ENCODE results near the gene FOXK2. TPM values are rescaled to one million over a fixed set of nuclear protein-coding genes. Genes with fewer than 3 reads are reported as not detected.

FOXK2 gene
- total RNA-seq, 1 experiment from 2014 or later: 72.0 TPM

DNA sequence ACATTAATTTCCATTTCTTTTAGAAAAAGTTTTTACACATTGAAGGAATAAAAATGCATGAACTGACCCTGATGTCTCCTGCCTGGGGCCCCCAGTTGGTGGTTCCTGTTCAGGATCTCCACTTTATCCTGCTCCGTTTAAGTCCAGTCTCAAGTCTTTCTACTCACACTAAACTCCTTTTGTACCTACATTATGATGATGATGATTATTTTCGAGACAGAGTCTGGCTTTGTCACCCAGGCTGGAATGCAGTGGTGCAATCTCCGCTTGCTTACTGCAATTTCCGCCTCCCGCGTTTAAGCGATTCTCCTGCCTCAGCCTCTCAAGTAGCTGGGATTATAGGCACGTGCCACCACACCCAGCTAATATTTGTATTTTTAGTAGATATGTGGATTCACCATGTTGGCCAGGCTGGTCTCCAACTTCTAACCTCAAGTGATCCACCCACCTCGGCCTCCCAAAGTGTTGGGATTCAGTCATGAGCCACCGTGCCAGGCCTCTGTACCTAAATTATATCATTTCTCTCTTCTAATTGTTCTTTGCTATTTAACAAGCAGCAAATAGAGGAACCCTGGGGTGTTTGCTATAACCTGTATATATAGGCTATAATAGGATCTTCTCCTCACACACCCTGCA is 2.2 kb upstream of the FOXK2 start:
- Histone ChIP-seq H3K9me3 (ENCODE audit: control insufficient read depth, low read depth, low read length) (no peaks in the 10 kb centered on the region), H3K79me1 (ENCODE audit: insufficient read depth, low read depth, low read length, poor library complexity, severe bottlenecking) (no peaks in the 10 kb centered on the region), H2BK12ac (ENCODE audit: insufficient read length, low read depth, low read length) (no peak overlapping the region), H4K5ac (ENCODE audit: insufficient read length, low read depth, low read length) (no peak overlapping the region), H4K8ac (replicated peaks; ENCODE audit: insufficient read length, low read depth, low read length) (no peak overlapping the region), H3K4me2 (ENCODE audit: insufficient read depth, insufficient read length, low read length) (no peak overlapping the region), H2BK5ac (ENCODE audit: insufficient read length, low read length) (no peak overlapping the region), H3K56ac (ENCODE audit: insufficient read length, low read depth, low read length) (no peak overlapping the region), H2AK5ac (ENCODE audit: insufficient read length, low read length) (no peak overlapping the region), H2BK120ac (ENCODE audit: low read depth, low read length, poor library complexity, severe bottlenecking) (no peak overlapping the region), H2AFZ (ENCODE audit: low read length) (no peak overlapping the region), H2BK15ac (ENCODE audit: low read depth, low read length) (no peak overlapping the region), H3K23ac (ENCODE audit: insufficient read length, low read depth, low read length) (no peak overlapping the region), H3K27me3 (ENCODE audit: insufficient read depth, low read length) (no peaks in the 10 kb centered on the region), H3K4me1 (ENCODE audit: insufficient read depth, low read length) (no peaks in the 10 kb centered on the region), H3K79me2 (ENCODE audit: insufficient read depth, low read length) (peaks cover 18% of the 10 kb centered on the region; the same call in 1 of the 2 replicates), H4K20me1 (ENCODE audit: control insufficient read depth, insufficient read depth, insufficient read length) (no peaks in the 10 kb centered on the region), H3K14ac (ENCODE audit: insufficient read depth, low read length) (no peak overlapping the region), H3K27ac (ENCODE audit: insufficient read length, low read depth, low read length) (no peak overlapping the region), H2BK20ac (ENCODE audit: low read depth, low read length, poor library complexity, severe bottlenecking) (peak overlapping the region; percentile 64), H3K4ac (ENCODE audit: low read depth, low read length) (no peak overlapping the region), H3T11ph (ENCODE audit: low read length) (no peak overlapping the region), H3K18ac (ENCODE audit: insufficient read length, low read depth, low read length) (no peak overlapping the region), H3K23me2 (ENCODE audit: insufficient read length, low read depth, low read length, poor library complexity, severe bottlenecking) (peaks cover 10% of the 10 kb centered on the region), H4K91ac (ENCODE audit: insufficient read length, low read depth, low read length) (no peak overlapping the region), H3K9ac (ENCODE audit: extremely low read depth, insufficient read length, low read length) (no peak overlapping the region)
- TF ChIP-seq, protein P1, sequence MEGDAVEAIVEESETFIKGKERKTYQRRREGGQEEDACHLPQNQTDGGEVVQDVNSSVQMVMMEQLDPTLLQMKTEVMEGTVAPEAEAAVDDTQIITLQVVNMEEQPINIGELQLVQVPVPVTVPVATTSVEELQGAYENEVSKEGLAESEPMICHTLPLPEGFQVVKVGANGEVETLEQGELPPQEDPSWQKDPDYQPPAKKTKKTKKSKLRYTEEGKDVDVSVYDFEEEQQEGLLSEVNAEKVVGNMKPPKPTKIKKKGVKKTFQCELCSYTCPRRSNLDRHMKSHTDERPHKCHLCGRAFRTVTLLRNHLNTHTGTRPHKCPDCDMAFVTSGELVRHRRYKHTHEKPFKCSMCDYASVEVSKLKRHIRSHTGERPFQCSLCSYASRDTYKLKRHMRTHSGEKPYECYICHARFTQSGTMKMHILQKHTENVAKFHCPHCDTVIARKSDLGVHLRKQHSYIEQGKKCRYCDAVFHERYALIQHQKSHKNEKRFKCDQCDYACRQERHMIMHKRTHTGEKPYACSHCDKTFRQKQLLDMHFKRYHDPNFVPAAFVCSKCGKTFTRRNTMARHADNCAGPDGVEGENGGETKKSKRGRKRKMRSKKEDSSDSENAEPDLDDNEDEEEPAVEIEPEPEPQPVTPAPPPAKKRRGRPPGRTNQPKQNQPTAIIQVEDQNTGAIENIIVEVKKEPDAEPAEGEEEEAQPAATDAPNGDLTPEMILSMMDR (conservative IDR thresholded peaks at IDR 0.05): no peak
- WGBS (ENCODE audit: extremely low coverage, insufficient read length, low lambda C conversion rate): no CpG with 5 or more reads among the region's 10 CpGs
- H3K27ac Mint-ChIP-seq: no peak overlapping the region
- H3K4me1 Mint-ChIP-seq: peaks cover 5 to 14% of the 10 kb centered on the region in 2 experiments
- H3K9me3 Mint-ChIP-seq: peaks cover 0 to 11% of the 10 kb centered on the region in 2 experiments; a peak in 2 of 5 replicates
- peaks cover 3 to 7% (median 4%) of the 10 kb centered on the region in 3 experiments; a peak in 6 of 7 replicates for H3K36me3 Mint-ChIP-seq (ENCODE audit: insufficient read depth in 1 of 3, low read depth in 3 of 3)
- H3K4me3 Mint-ChIP-seq: no peak overlapping the region
- DNase-seq: no peak
- no peaks in the 10 kb centered on the region for H3K27me3 Mint-ChIP-seq (ENCODE audit: low read depth)

Data from H9 (cell line).